HepG2 (cell line): Measurements from ENCODE around the gene NEK3. TPM values are rescaled to one million over a fixed set of nuclear protein-coding genes. Genes with fewer than 3 reads are reported as not detected.

Experiments
- ATF7 ChIP-seq, 2 experiments: fragments of 450-650 bp in 1 of 2; sonication (generic) in 1 of 2; formaldehyde crosslinking in 1 of 2; IDR thresholded peaks; 2 replicates each; pipeline versions ENCODE4 v1.4.0 to v1.6.1; 2016 to 2020; ENCODE audit warnings: antibody characterized with exemption in 1 of 2, mild to moderate bottlenecking in 1 of 2, missing genetic modification reagents in 1 of 2
- ATRX ChIP-seq: sonication (generic); formaldehyde crosslinking; IDR thresholded peaks from 2 replicates; pipeline ENCODE4 v1.4.0; 2020; ENCODE audit warnings: missing genetic modification reagents, borderline replicate concordance
- JUND ChIP-seq: sonication (generic); formaldehyde crosslinking; IDR thresholded peaks from 2 replicates; pipeline ENCODE4 v1.8.0; 2022; ENCODE audit warnings: mild to moderate bottlenecking, missing genetic modification reagents
- NFATC3 ChIP-seq: sonication (generic); formaldehyde crosslinking; IDR thresholded peaks from 2 replicates; pipeline ENCODE4 v1.5.1; 2020; ENCODE audit warnings: mild to moderate bottlenecking, missing genetic modification reagents
- NR2F1 ChIP-seq, 2 experiments: fragments of 450-650 bp in 1 of 2; formaldehyde crosslinking in 1 of 2; IDR thresholded peaks; 2 replicates each; pipeline versions ENCODE4 v1.5.0 to v1.6.1; 2016 to 2020; ENCODE audit warnings: mild to moderate bottlenecking in 1 of 2, missing compliant biosample characterization in 1 of 2, missing genetic modification reagents in 1 of 2, moderate library complexity in 1 of 2
- PPARG ChIP-seq: conservative IDR thresholded peaks from 2 replicates; pipeline ENCODE4 v1.6.1; 2016; ENCODE audit warnings: missing biosample characterization, missing genetic modification reagents
- SCMH1 ChIP-seq: sonication (generic); formaldehyde crosslinking; IDR thresholded peaks from 2 replicates; pipeline ENCODE4 v1.9.0; 2021; ENCODE audit warnings: missing genetic modification reagents, mild to moderate bottlenecking, borderline replicate concordance
- SMYD3 ChIP-seq: sonication (generic); formaldehyde crosslinking; IDR thresholded peaks from 2 replicates; pipeline ENCODE4 v1.8.1; 2023; ENCODE audit warnings: mild to moderate bottlenecking, missing genetic modification reagents
- SRSF4 ChIP-seq: fragments of 200-400 bp; formaldehyde crosslinking; IDR thresholded peaks from one replicate; pipeline ENCODE4 v1.6.1; 2018; ENCODE audit warnings: mild to moderate bottlenecking, low read depth, low read length, moderate library complexity; ENCODE audit not compliant: poor library complexity, severe bottlenecking
- TCF7 ChIP-seq: sonication (generic); IDR thresholded peaks from 2 replicates; pipeline ENCODE4 v1.6.1; 2016; ENCODE audit warnings: antibody characterized with exemption, low read depth
- U2AF1 ChIP-seq: fragments of 200-400 bp; formaldehyde crosslinking; optimal IDR thresholded peaks from 2 replicates; pipeline ENCODE3; 2017; ENCODE audit warnings: mild to moderate bottlenecking, low read depth, low read length
- ZBED4 ChIP-seq: sonication (generic); formaldehyde crosslinking; IDR thresholded peaks from 2 replicates; pipeline ENCODE4 v1.4.0; 2020; ENCODE audit warnings: missing genetic modification reagents, borderline replicate concordance
- ZFP36 ChIP-seq: fragments of 150-350 bp; IDR thresholded peaks from 2 replicates; pipeline ENCODE4 v1.6.1; 2018; ENCODE audit warnings: borderline replicate concordance, low read length, low read depth; ENCODE audit not compliant: partially characterized antibody
- ZNF574 ChIP-seq: sonication (generic); formaldehyde crosslinking; IDR thresholded peaks from 2 replicates; pipeline ENCODE4 v1.4.0; 2020; ENCODE audit warnings: missing genetic modification reagents
- ZNF761 ChIP-seq: sonication (generic); formaldehyde crosslinking; conservative IDR thresholded peaks from 2 replicates; pipeline ENCODE4 v1.4.0; 2020; ENCODE audit warnings: mild to moderate bottlenecking, missing genetic modification reagents
- polyA plus RNA-seq, 8 experiments: library from polyadenylated mRNA; depleted of rRNA in 3 of 8; stranded (reverse) in 7 of 8; unstranded in 1 of 8; fragments of >200 nt; fragmentation: Illumina TruSeq in 4 of 8; extraction: Trizol in 4 of 8; gene quantifications; 2 replicates each; pipeline versions ENCODE4 v1.2.1 to v1.2.3, GENCODE V29; 2011 to 2016; ENCODE audit warnings: low read depth in 4 of 8, missing spikeins in 1 of 8, mixed read lengths in 1 of 8; ENCODE audit not compliant: insufficient read depth in 1 of 8
- total RNA-seq, 5 experiments: library from RNA; depleted of rRNA; stranded (reverse); fragments of >200 nt; fragmentation: Illumina TruSeq; extraction: Trizol; gene quantifications; 2 replicates each; pipeline ENCODE4 v1.2.3, GENCODE V29; 2016; ENCODE audit warnings: low read depth in 1 of 5
- TF ChIP-seq, protein P1 (sequence below): sonication (generic); formaldehyde crosslinking; IDR thresholded peaks from 2 replicates; pipeline ENCODE4 v1.5.0; 2020; ENCODE audit warnings: missing genetic modification reagents
- TF ChIP-seq, protein P2 (sequence below): sonication (generic); formaldehyde crosslinking; IDR thresholded peaks from 2 replicates; pipeline ENCODE4 v1.9.0; 2021; ENCODE audit warnings: missing genetic modification reagents, borderline replicate concordance

Gene NEK3
- total and polyA plus RNA-seq, 2 of the 13 experiments (the other 11 are each of a cell fraction or from before 2014, with no cell fraction given) = 36.7 to 68.2 TPM

DNA sequence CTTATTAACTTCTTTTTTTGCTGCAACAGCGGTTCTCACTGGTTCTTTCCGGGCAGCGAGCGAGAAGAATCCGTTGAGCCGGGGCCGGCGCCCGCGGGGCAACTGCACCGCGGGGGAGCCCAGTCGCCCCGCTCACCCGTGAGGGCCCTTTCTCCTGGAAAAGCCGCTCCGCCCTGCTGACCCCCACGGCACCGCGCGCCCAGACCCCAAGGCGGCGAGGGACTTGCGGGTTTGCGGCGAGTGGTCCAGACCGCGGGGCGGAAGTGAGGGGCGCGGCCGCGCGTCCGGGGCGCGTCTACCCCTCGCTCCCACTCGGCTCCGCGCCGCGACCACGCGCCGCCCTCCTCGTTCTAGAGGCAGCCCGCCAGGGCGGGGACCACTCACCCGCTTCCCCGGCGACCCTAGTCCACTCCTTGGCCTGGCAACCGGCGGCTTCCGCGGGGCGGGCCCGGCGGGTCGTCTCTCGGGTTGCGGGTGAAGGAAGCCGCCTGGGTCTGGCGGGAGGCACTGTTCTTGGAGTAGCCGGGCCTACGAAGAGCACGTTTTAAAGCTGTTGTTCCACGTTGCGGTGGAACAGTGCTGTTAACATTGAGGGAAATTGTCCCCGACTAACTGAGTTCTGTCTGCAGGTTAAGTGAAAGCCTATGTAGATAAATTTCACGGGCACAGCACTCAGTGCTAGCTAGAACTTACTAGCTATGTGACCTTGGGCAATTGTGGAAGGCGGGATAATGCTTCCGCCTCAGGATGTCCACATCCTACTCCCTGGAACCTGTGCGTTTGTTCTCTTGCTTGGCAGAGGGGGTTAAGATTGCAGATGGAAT, at the start of gene NEK3 (continued):
- TF ChIP-seq U2AF1 (no peak), SCMH1 (CRISPR knock-in tag) (no peak), ZNF574 (CRISPR knock-in tag) (peak; percentile 73), ATF7 (IDR thresholded peaks at IDR 0.05) (no peak), ATF7 (CRISPR knock-in tag; IDR thresholded peaks at IDR 0.05) (0 out of 2 replicates have a peak, but pooled peaks have one; percentile 13), ZFP36 (no peak), SRSF4 (peak; percentile 83), PPARG (CRISPR knock-in tag) (no peak; the same call in 1 of the 2 replicates), ZNF761 (CRISPR knock-in tag) (peak; percentile 82; the same call in 1 of the 2 replicates), ZBED4 (CRISPR knock-in tag) (peak; percentile 82), TCF7 (no peak), JUND (peak; percentile 10; the same call in 1 of the 2 replicates), ATRX (CRISPR knock-in tag) (no peak), SMYD3 (CRISPR knock-in tag) (no peak), NFATC3 (CRISPR knock-in tag) (peak; percentile 87; the same call in 1 of the 2 replicates), NR2F1 (CRISPR knock-in tag; IDR thresholded peaks at IDR 0.05) (no peak)
- TF ChIP-seq, protein P1, sequence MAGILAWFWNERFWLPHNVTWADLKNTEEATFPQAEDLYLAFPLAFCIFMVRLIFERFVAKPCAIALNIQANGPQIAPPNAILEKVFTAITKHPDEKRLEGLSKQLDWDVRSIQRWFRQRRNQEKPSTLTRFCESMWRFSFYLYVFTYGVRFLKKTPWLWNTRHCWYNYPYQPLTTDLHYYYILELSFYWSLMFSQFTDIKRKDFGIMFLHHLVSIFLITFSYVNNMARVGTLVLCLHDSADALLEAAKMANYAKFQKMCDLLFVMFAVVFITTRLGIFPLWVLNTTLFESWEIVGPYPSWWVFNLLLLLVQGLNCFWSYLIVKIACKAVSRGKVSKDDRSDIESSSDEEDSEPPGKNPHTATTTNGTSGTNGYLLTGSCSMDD (CRISPR knock-in tag) = peak; percentile 89
- TF ChIP-seq, protein P2, sequence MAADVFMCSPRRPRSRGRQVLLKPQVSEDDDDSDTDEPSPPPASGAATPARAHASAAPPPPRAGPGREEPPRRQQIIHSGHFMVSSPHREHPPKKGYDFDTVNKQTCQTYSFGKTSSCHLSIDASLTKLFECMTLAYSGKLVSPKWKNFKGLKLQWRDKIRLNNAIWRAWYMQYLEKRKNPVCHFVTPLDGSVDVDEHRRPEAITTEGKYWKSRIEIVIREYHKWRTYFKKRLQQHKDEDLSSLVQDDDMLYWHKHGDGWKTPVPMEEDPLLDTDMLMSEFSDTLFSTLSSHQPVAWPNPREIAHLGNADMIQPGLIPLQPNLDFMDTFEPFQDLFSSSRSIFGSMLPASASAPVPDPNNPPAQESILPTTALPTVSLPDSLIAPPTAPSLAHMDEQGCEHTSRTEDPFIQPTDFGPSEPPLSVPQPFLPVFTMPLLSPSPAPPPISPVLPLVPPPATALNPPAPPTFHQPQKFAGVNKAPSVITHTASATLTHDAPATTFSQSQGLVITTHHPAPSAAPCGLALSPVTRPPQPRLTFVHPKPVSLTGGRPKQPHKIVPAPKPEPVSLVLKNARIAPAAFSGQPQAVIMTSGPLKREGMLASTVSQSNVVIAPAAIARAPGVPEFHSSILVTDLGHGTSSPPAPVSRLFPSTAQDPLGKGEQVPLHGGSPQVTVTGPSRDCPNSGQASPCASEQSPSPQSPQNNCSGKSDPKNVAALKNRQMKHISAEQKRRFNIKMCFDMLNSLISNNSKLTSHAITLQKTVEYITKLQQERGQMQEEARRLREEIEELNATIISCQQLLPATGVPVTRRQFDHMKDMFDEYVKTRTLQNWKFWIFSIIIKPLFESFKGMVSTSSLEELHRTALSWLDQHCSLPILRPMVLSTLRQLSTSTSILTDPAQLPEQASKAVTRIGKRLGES (CRISPR knock-in tag) = peak; percentile 68
